GM12892 (cell line): ENCODE measurements around the gene PPFIA4.

Source experiments
- POLR2A ChIP-seq: IDR thresholded peaks from 2 replicates; pipeline ENCODE4 v1.6.1; 2011; ENCODE audit warnings: low read depth, low read length, control low read depth
- POLR2AphosphoS5 ChIP-seq: IDR thresholded peaks from 2 replicates; pipeline ENCODE4 v1.6.1; 2011; ENCODE audit warnings: low read depth, low read length, control low read depth
- TAF1 ChIP-seq: IDR thresholded peaks from 2 replicates; pipeline ENCODE4 v1.6.1; 2011; ENCODE audit warnings: low read depth, mild to moderate bottlenecking, control low read depth, low read length, borderline replicate concordance

DNA sequence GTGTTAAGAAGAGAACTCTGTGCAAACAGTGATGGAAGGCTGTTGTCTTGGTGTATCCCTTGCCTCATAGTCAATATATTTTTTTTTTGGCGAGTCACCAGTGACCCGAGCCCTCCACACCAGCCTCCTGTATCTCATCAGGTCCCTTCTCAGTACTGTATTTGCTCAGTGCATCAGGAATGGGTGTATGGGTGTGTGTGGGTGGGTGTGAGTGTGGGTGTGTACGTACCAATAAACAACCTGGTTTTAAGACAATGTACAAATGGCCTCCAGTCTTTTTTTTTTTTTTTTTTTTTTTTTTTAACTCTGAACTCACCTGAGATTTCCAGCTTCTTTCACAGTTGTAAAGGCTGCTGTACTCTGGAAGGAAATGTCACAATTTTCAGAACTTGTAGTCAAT, 52.2 kb downstream of the PPFIA4 start:
- no peak for TF ChIP-seq POLR2AphosphoS5
- no peak for TF ChIP-seq POLR2A
- TF ChIP-seq TAF1: no peak
